Colonic mucosa (tissue), 4 donors: ENCODE results near the gene FHAD1. TPM values are rescaled to one million over a fixed set of nuclear protein-coding genes. Genes with fewer than 3 reads are reported as not detected.

Experiments used
- DNase-seq: peaks from one replicate; pipeline ENCODE4 v3.0.0-alpha.2; 2020
- H3K27ac ChIP-seq: fragments of 200-600 bp; one replicate; pipeline ENCODE4 v1.8.0; 2021
- H3K27me3 ChIP-seq: fragments of 200-600 bp; one replicate; pipeline ENCODE4 v1.8.0; 2021
- H3K36me3 ChIP-seq: fragments of 200-600 bp; one replicate; pipeline ENCODE4 v1.8.0; 2021
- H3K4me1 ChIP-seq: fragments of 200-600 bp; one replicate; pipeline ENCODE4 v1.8.0; 2021; ENCODE audit warnings: mild to moderate bottlenecking
- H3K4me3 ChIP-seq: fragments of 200-600 bp; one replicate; pipeline ENCODE4 v1.8.0; 2021
- H3K9ac ChIP-seq, 2 donors: one replicate each; pipeline ENCODE4 v1.7.0; 2013; ENCODE audit warnings: control low read depth in 2 of 2, low read depth in 2 of 2, low read length in 2 of 2
- H3K9me3 ChIP-seq: fragments of 200-600 bp; one replicate; pipeline ENCODE4 v1.8.0; 2021
- intact Hi-C: fragments of 100-400 bp; cut with DNase I; formaldehyde crosslinking; loops from one replicate; pipeline ENCODE4 v1.14.1; 2022
- total RNA-seq, 2 donors: library from RNA; stranded (reverse); fragmentation: NEBNext Ultra II Directional in 1 of 2; extraction: Animal tissue kit (Norgen Biotek cat#: 25700) in 1 of 2; gene quantifications; one replicate each; pipeline ENCODE4 v1.2.1, GENCODE V29; 2021
- TF ChIP-seq, protein P1 (sequence below): fragments of 200-600 bp; IDR thresholded peaks from one replicate; pipeline ENCODE4 v1.8.0; 2022; ENCODE audit warnings: antibody characterized with exemption, mild to moderate bottlenecking
- donor health status: healthy.
- donor health status: DM: no; HTN: no; CAD: no.
- donor health status: DM: no; HTN: no; CAD: no.

FHAD1 gene
- total RNA-seq, 2 donors from 2014 or later = 1.5 to 1.8 TPM

DNA sequence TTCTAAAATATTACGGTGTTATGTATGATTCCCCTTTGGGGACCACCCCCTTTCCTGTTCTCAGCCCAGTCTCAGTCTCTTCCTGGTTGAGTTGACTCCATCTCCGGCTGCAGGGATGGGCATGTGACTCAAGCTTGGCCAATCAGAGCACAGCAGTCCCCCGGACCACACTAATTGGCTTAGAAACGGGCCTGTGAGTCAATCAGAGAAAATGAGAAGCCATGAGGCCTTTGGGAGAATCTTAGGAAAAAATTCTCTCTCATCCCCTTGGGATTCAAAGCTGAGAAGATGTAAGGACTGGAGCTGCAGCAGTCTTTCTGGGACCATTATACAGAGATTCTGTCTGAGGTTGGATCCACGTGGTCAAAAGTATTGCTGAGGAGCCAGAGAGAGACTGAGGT is 10.7 kb upstream of the FHAD1 start:
- no peak overlapping the region for H3K27ac ChIP-seq
- TF ChIP-seq, protein P1, sequence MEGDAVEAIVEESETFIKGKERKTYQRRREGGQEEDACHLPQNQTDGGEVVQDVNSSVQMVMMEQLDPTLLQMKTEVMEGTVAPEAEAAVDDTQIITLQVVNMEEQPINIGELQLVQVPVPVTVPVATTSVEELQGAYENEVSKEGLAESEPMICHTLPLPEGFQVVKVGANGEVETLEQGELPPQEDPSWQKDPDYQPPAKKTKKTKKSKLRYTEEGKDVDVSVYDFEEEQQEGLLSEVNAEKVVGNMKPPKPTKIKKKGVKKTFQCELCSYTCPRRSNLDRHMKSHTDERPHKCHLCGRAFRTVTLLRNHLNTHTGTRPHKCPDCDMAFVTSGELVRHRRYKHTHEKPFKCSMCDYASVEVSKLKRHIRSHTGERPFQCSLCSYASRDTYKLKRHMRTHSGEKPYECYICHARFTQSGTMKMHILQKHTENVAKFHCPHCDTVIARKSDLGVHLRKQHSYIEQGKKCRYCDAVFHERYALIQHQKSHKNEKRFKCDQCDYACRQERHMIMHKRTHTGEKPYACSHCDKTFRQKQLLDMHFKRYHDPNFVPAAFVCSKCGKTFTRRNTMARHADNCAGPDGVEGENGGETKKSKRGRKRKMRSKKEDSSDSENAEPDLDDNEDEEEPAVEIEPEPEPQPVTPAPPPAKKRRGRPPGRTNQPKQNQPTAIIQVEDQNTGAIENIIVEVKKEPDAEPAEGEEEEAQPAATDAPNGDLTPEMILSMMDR = no peak
- no peak overlapping the region for H3K4me3 ChIP-seq
- H3K9ac ChIP-seq = no peak overlapping the region
- H3K27me3 ChIP-seq = no peaks in the 10 kb centered on the region
- no peak for DNase-seq
- H3K36me3 ChIP-seq = no peaks in the 10 kb centered on the region
- H3K9me3 ChIP-seq = no peaks in the 10 kb centered on the region
- no peaks in the 10 kb centered on the region for H3K4me1 ChIP-seq
- intact Hi-C loops = no loop called here

DNA sequence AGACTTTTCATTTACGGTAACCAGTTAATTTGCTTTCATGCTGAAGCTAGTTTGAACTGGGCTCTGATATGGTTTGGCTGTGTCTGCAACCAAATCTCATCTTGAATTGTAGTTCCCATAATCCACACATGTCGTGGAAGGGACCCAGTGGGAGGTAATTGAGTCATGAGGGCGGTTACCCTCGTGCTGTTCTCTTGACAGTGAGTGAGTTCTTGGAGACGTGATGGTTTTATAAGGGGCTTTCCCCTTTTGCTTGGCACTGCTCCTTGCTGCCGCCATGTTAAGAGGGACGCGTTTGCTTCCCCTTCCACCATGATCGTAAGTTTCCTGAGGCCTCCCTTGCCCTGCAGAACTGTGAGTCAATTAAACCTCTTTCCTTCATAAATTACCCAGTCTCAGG is 10.3 kb upstream of the FHAD1 start:
- H3K9ac ChIP-seq = no peak overlapping the region
- H3K4me3 ChIP-seq = no peak overlapping the region
- intact Hi-C loops = no loop called here
- H3K27ac ChIP-seq = no peak overlapping the region
- DNase-seq = no peak
- no peaks in the 10 kb centered on the region for H3K27me3 ChIP-seq
- no peaks in the 10 kb centered on the region for H3K4me1 ChIP-seq
- H3K36me3 ChIP-seq = no peaks in the 10 kb centered on the region
- TF ChIP-seq, protein P1 = no peak
- no peaks in the 10 kb centered on the region for H3K9me3 ChIP-seq

DNA sequence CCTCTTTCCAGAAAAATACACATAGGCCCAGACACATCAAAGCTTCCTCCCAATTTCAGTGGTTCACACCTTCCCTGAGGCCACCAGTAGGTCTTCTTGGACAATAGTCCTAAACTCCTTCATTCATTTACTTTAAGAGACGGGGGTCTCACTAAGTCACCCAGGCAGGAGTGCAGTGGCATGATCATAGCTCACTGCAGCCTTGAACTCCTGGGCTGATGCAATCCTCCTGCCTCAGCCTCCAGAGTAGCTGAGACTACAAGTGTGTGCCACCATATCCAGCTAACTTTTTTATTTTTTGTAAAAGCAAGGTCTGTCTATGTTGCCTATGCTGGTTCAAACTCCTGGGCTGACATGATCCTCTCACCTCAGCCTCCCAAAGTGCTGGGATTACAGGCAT is 8.2 kb upstream of the FHAD1 start:
- Histone ChIP-seq H3K27me3 (no peaks in the 10 kb centered on the region), H3K27ac (no peak overlapping the region), H3K4me3 (no peak overlapping the region), H3K9ac (no peak overlapping the region), H3K4me1 (no peaks in the 10 kb centered on the region), H3K9me3 (no peaks in the 10 kb centered on the region), H3K36me3 (no peaks in the 10 kb centered on the region)
- DNase-seq = no peak
- TF ChIP-seq, protein P1 = no peak
- intact Hi-C loops = no loop called here

DNA sequence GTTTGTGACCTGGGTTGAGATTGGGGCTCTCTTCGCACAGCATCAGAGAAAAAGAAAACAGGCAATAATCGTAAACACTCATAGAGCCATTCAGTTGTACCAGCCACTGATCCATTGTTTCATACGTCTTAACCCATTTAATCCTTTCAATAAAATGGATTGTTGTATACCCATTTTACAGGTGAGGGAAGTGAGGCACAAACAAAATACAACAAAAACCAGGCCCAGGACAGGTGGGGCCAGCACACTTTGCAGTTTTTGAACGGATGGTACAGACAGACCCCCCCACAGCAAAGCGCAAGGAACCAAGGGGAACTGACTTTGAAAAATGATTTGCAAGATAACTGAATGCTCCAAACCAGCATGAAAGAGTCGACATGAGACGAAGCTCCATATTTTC is 4.3 kb upstream of the FHAD1 start:
- DNase-seq = no peak
- TF ChIP-seq, protein P1 = no peak
- Histone ChIP-seq H3K9ac (no peak overlapping the region), H3K9me3 (no peaks in the 10 kb centered on the region), H3K27me3 (no peaks in the 10 kb centered on the region), H3K36me3 (no peaks in the 10 kb centered on the region), H3K4me3 (no peak overlapping the region), H3K4me1 (peaks cover 4% of the 10 kb centered on the region), H3K27ac (no peak overlapping the region)
- intact Hi-C loops = no loop called here

DNA sequence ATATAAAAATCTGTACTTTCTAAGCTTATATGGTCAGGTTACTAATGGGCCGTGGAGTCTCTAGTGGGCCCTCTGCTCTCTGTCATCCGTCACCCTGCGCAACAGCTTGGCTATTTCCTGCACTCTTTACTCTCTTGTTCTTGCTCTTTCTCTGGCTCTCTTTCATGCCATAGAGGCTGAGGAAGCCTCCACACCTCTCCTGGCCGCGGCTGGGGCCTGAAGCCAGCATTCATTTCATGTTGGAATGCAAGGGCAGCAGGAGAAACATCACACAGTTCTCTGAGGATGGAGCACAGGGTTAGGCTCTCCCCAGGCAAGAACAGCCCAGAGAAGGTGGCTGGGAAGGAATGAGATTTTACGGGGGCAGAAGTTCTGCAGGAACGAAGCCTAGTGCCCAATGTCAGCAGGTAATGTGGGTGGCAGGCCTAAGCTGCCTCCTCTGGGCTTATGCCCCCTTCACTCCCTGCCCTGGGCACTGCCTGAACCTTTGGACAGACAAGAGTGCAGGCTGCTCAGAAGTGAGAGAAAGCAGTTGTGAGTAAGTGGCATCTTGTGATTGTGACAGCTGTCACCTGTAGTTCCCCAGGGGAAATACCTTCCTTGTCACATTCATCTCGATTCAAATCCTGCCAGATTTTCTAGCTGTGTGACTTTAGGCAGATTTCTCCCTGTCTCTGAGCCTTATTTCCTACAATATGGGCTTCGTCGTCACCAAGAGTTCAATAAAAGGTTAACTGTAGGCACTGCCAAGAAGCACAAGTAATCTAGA is 3.6 kb upstream of the FHAD1 start:
- no peak for DNase-seq
- Histone ChIP-seq H3K27ac (no peak overlapping the region), H3K36me3 (no peaks in the 10 kb centered on the region), H3K27me3 (no peaks in the 10 kb centered on the region), H3K9ac (no peak overlapping the region), H3K4me3 (no peak overlapping the region), H3K9me3 (no peaks in the 10 kb centered on the region), H3K4me1 (peaks cover 4% of the 10 kb centered on the region)
- intact Hi-C loops = no loop called here
- TF ChIP-seq, protein P1 = no peak
